ENCODE results near the gene RAB3C. TPM values are rescaled to one million over a fixed set of nuclear protein-coding genes. Genes with fewer than 3 reads are reported as not detected.
A peak's percentile ranks its signal among the peaks of the same experiment; 100 is the strongest.
"Not testable (repeated sequence)": the region's sequence is repeated elsewhere in the genome, so short reads cannot be mapped to it uniquely, and the experiment has no call there.

The RAB3C gene, protein sequence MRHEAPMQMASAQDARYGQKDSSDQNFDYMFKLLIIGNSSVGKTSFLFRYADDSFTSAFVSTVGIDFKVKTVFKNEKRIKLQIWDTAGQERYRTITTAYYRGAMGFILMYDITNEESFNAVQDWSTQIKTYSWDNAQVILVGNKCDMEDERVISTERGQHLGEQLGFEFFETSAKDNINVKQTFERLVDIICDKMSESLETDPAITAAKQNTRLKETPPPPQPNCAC
- not detected for polyA plus RNA-seq (2012; ENCODE audit: missing spikeins)

DNA sequence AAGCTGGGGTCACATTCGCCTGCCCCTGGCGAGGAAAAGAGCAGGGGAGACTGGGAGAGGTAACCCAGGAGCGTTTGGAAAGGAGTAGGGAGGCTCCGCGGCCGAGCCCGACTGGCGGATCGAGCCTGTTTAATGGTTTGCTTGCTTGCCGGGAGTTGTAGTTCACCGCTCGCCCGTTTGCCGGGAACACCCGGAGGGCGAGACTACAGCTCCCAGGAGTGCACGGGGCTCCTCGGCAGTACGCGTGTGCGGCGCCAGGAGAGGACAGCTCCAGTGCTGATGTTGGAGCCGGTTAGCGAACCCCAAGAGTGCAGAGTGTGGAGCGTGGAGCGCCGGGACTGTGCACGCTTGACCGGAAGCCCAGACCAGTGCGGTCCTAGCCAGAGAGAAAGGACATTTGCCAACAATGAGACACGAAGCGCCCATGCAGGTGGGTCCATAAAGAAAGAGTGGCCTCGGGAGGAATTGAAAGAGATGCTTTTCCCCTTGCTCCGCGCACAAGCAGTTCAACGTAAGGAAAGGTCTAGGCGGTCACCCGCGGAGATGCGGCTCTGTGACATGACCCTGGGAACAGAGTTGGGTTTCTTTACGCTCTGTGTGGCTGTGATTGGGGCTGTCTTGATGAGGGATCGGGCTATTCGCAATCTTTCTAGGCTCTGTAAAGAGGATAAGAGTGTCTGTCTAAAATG lies at the start of gene RAB3C:
Gene RAB3C (plus strand): TSS at position 273 of the 689 bp plus-strand sequence. CDS start 134 bp downstream, at position 407.
- FAIRE-seq, result peak; percentile 83

DNA sequence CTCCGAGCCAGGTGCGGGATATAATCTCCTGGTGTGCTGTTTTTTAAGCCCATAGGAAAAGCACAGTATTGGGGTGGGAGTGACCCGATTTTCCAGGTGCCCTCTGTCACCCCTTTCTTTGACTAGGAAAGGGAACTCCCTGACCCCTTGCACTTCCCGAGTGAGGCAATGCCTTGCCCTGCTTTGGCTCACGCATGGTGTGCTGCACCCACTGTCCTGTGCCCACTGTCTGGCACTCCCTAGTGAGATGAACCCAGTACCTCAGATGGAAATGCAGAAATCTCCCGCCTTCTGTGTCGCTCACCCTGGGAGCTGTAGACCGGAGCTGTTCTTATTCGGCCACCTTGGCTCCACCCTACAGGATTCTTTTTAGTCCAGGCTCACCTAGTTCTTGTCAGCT lies 40.9 kb upstream of the RAB3C start:
- not testable (repeated sequence) for DNase-seq (ENCODE audit: insufficient read length); FAIRE-seq

More for the DNA sequence above, at the start of gene RAB3C:
- TF ChIP-seq TAF1 (IDR thresholded peaks at IDR 0.05; ENCODE audit: borderline replicate concordance, low read depth, low read length) (no peak), POLR2A (IDR thresholded peaks at IDR 0.05; ENCODE audit: low read depth, low read length) (no peak), POLR2AphosphoS5 (IDR thresholded peaks at IDR 0.05; ENCODE audit: low read depth, low read length) (no peak)
- DNase-seq (ENCODE audit: insufficient read length), result peak; percentile 23

- FAIRE-seq, result no peak
- TF ChIP-seq POLR2A (IDR thresholded peaks at IDR 0.05; ENCODE audit: low read depth, low read length), result no peak
- TF ChIP-seq TAF1 (IDR thresholded peaks at IDR 0.05; ENCODE audit: borderline replicate concordance, low read depth, low read length), result no peak
- no peak for TF ChIP-seq POLR2AphosphoS5 (IDR thresholded peaks at IDR 0.05; ENCODE audit: low read depth, low read length)
- DNase-seq (ENCODE audit: insufficient read length), result no peak
Measured at GRCh38 chr5:58542709-58543108, 40.2 kb upstream of the RAB3C start.

GRCh38 chr5:58543723-58544122 lies 39.2 kb upstream of the RAB3C start:
- TF ChIP-seq POLR2A (IDR thresholded peaks at IDR 0.05; ENCODE audit: low read depth, low read length) (no peak), TAF1 (IDR thresholded peaks at IDR 0.05; ENCODE audit: borderline replicate concordance, low read depth, low read length) (no peak), POLR2AphosphoS5 (IDR thresholded peaks at IDR 0.05; ENCODE audit: low read depth, low read length) (no peak)
- DNase-seq (ENCODE audit: insufficient read length), result no peak
- FAIRE-seq, result no peak

DNA sequence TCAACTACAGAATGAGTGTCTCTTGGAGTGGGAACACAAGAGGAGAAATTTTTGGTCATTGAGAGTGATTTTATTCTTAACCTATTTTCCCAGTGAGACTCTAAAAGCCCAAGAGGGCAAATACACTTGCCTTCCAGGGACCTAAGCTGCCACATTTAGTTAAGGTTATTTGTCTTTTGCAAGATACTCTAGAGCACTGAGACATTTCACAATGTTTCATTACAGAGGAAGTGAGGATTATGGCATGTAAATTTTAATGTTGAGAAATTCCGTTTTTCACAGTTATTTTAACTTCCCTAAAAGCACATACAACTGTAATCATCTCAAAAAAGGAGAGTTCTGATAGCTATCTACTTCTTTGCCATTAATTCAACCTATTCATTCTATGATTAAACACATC lies 38.7 kb upstream of the RAB3C start:
- FAIRE-seq (no peak), DNase-seq (ENCODE audit: insufficient read length) (no peak)
- TF ChIP-seq POLR2A (IDR thresholded peaks at IDR 0.05; ENCODE audit: low read depth, low read length), result no peak

GRCh38 chr5:58544926-58545325 lies 37.9 kb upstream of the RAB3C start:
- DNase-seq (ENCODE audit: insufficient read length) (no peak), FAIRE-seq (no peak)
- TF ChIP-seq POLR2A (IDR thresholded peaks at IDR 0.05; ENCODE audit: low read depth, low read length) (no peak), POLR2AphosphoS5 (IDR thresholded peaks at IDR 0.05; ENCODE audit: low read depth, low read length) (no peak), TAF1 (IDR thresholded peaks at IDR 0.05; ENCODE audit: borderline replicate concordance, low read depth, low read length) (no peak)

DNA sequence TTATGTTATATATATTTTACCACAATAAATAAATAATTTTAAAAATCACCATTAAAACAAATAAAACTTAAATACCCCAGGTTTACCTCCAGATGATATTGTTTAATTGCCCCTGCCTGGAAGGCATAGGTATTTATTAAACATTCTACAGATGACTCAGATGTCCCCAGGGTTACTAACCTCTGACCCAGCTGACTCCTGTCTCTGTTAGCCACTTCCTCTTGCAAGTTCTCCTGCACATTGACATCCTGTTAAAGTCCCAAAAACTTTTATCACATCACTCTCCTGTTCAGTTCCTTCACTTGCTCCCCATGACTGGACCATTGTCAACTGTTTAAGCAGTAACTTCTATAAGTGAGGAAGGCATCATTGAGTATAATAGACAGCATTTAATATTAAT lies 37.0 kb upstream of the RAB3C start:
- no peak for FAIRE-seq
- TF ChIP-seq POLR2AphosphoS5 (IDR thresholded peaks at IDR 0.05; ENCODE audit: low read depth, low read length) (no peak), TAF1 (IDR thresholded peaks at IDR 0.05; ENCODE audit: borderline replicate concordance, low read depth, low read length) (no peak), POLR2A (IDR thresholded peaks at IDR 0.05; ENCODE audit: low read depth, low read length) (no peak)

DNA sequence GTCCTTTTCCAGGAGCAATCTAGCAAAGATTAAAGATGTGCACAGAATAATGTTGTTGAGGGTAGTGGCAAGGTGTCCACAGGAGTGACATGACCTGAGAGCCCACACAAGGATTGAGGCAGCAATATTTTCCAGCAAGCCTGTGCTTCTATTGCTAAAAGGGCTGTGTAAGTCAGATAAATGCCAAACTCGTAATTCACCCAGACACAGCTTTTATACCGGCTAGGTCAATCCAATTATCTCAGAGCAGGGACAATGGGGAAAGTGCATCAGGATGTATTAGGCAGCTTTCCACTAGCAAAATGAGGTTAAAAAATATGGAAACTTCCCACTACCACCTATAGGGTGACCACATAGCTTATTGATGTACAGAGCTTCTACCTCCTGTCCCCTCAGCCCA lies 34.8 kb upstream of the RAB3C start:
- FAIRE-seq (no peak), DNase-seq (ENCODE audit: insufficient read length) (no peak)
- TF ChIP-seq POLR2A (IDR thresholded peaks at IDR 0.05; ENCODE audit: low read depth, low read length), result no peak

More for the DNA sequence above, 37.0 kb upstream of the RAB3C start:
- no peak for DNase-seq (ENCODE audit: insufficient read length)

DNA sequence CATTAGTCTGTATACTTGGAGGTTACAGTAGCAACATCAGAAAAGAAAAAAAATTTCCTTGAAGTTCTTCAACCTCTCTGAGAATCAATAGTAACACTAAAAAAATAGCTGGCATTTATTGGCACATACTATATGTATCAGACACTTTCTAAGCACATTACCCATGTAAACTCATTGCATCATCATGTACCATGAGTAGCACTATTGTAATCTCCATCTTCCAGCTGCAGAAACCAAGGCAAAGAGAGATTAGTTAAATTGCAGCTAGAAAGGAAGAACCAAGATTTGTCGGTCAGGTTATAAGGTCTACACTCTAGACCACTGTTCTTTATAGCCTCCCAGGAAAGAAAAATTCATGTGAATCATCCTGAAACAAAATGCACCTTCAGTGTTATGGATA lies 31.4 kb upstream of the RAB3C start:
- TF ChIP-seq POLR2AphosphoS5 (IDR thresholded peaks at IDR 0.05; ENCODE audit: low read depth, low read length) (no peak), POLR2A (IDR thresholded peaks at IDR 0.05; ENCODE audit: low read depth, low read length) (no peak), TAF1 (IDR thresholded peaks at IDR 0.05; ENCODE audit: borderline replicate concordance, low read depth, low read length) (no peak)
- FAIRE-seq (no peak), DNase-seq (ENCODE audit: insufficient read length) (no peak)

- not testable (repeated sequence) for DNase-seq (ENCODE audit: insufficient read length); FAIRE-seq
Measured at GRCh38 chr5:58557665-58558338, 25.1 kb upstream of the RAB3C start.

- FAIRE-seq, result not testable (repeated sequence)
Measured at GRCh38 chr5:58563016-58563700, 19.7 kb upstream of the RAB3C start.

GRCh38 chr5:58564043-58564832 lies 18.6 kb upstream of the RAB3C start:
- not testable (repeated sequence) for DNase-seq (ENCODE audit: insufficient read length); FAIRE-seq

More at GRCh38 chr5:58563016-58563700, 19.7 kb upstream of the RAB3C start:
- DNase-seq (ENCODE audit: insufficient read length), result not testable (repeated sequence)
